NT2/D1 (cell line): ENCODE results near the gene PHLDB3.

Experiments used
- SUZ12 ChIP-seq: IDR thresholded peaks from 2 replicates; pipeline ENCODE4 v1.6.1; 2011; ENCODE audit not compliant: insufficient read length, insufficient read depth; ENCODE audit errors: extremely low read depth
- YY1 ChIP-seq: IDR thresholded peaks from 2 replicates; pipeline ENCODE4 v1.6.1; 2011; ENCODE audit not compliant: insufficient read length, insufficient read depth
- ZNF274 ChIP-seq: IDR thresholded peaks from 2 replicates; pipeline ENCODE4 v1.6.1; 2011; ENCODE audit warnings: mild to moderate bottlenecking, low read depth, low read length

DNA sequence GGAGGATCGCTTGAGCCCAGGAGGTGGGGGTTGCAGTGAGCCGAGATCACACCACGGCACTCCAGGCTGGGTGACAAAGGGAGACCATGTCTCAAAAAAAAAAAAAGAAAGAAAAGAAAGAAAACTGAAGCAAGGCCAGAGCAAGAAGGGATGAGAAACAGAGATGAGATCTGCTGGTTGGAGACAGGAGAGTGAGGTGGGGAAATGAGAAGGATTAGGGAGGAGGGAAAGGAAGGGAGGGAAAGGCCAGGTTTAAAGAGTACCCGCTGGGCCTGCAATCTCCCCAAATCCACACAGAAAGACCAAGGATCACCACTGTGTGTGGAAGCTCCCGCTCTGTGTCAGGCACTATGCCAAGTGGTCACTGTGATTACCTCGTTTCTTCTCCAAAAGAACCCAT, 22.8 kb downstream of the PHLDB3 start:
- TF ChIP-seq SUZ12 = no peak
- no peak for TF ChIP-seq YY1
- no peak for TF ChIP-seq ZNF274
